Activated CD4-positive, alpha-beta T cell treated with anti-CD3 and anti-CD28 coated beads, Interleukin-2, amount 50 U/mL, for 1 hour (primary cell): ENCODE data around the gene TRPC4.

Experiments used
- DNase-seq: peaks from one replicate; pipeline ENCODE4 v3.0.0-alpha.2; 2020

The TRPC4 gene

GRCh38 chr13:37869756-37870488, at the start of gene TRPC4:
TRPC4 (minus strand) TSS chr13:37869772; CDS start chr13:37783333, 86,439 bp downstream.
- no peak for DNase-seq

GRCh38 chr13:37918751-37919150, 49.2 kb upstream of the TRPC4 start:
- DNase-seq = no peak

- no peak for DNase-seq
These were observed 48.6 kb upstream of the TRPC4 start for GRCh38 chr13:37918116-37918714.

GRCh38 chr13:37914781-37915391, 45.3 kb upstream of the TRPC4 start:
- DNase-seq = no peak

- DNase-seq = no peak
These were observed 41.2 kb upstream of the TRPC4 start for GRCh38 chr13:37910790-37911189.

GRCh38 chr13:37906880-37907279, 37.3 kb upstream of the TRPC4 start:
- no peak for DNase-seq

GRCh38 chr13:37905736-37906135, 36.2 kb upstream of the TRPC4 start:
- DNase-seq = no peak

- no peak for DNase-seq
These were observed 30.2 kb upstream of the TRPC4 start for GRCh38 chr13:37899753-37900152.

- no peak for DNase-seq
These were observed 23.7 kb upstream of the TRPC4 start for GRCh38 chr13:37893321-37893720.

- no peak for DNase-seq
These were observed 20.2 kb upstream of the TRPC4 start for GRCh38 chr13:37889820-37890219.

GRCh38 chr13:37889102-37889501, 19.5 kb upstream of the TRPC4 start:
- no peak for DNase-seq

- no peak for DNase-seq
These were observed 17.3 kb upstream of the TRPC4 start for GRCh38 chr13:37886879-37887278.

- DNase-seq = no peak
These were observed 15.1 kb upstream of the TRPC4 start for GRCh38 chr13:37884674-37885073.

GRCh38 chr13:37884026-37884425, 14.5 kb upstream of the TRPC4 start:
- DNase-seq = no peak

- no peak for DNase-seq
These were observed 9.3 kb upstream of the TRPC4 start for GRCh38 chr13:37878921-37879320.

GRCh38 chr13:37878496-37878895, 8.9 kb upstream of the TRPC4 start:
- no peak for DNase-seq

- no peak for DNase-seq
These were observed 1.5 kb upstream of the TRPC4 start for GRCh38 chr13:37870895-37871550.

- DNase-seq = no peak
These were observed 895 bp upstream of the TRPC4 start for GRCh38 chr13:37870489-37870845.

- DNase-seq = no peak
These were observed 141 bp downstream of the TRPC4 start for GRCh38 chr13:37869506-37869755.

- DNase-seq = no peak
These were observed 674 bp downstream of the TRPC4 start for GRCh38 chr13:37868691-37869505.

- no peak for DNase-seq
These were observed 5.9 kb downstream of the TRPC4 start for GRCh38 chr13:37863708-37864107.

- DNase-seq = no peak
These were observed 34.2 kb downstream of the TRPC4 start for GRCh38 chr13:37835392-37835791.

- no peak for DNase-seq
These were observed 36.2 kb downstream of the TRPC4 start for GRCh38 chr13:37833411-37833810.
